Measurements from ENCODE around the gene RAPGEF5.

RAPGEF5 gene

GRCh38 chr7:22333680-22334141 lies 23.2 kb downstream of the RAPGEF5 start:
- no peak overlapping the region for H3K27ac ChIP-seq (replicated peaks)
- DNase-seq (ENCODE audit: low read depth in 1 of 2, low spot score in 1 of 2): no peak
- TF ChIP-seq REST (IDR thresholded peaks at IDR 0.05; ENCODE audit: insufficient replicate concordance, low read depth): no peak
- no peak for TF ChIP-seq GABPA (IDR thresholded peaks at IDR 0.05; ENCODE audit: low read depth)
- no peak for TF ChIP-seq SPI1 (IDR thresholded peaks at IDR 0.05; ENCODE audit: borderline replicate concordance, low read depth)
- TF ChIP-seq POLR2AphosphoS5 (IDR thresholded peaks at IDR 0.05; ENCODE audit: low read depth): no peak
- no peak for TF ChIP-seq CTCF (IDR thresholded peaks at IDR 0.05; ENCODE audit: insufficient read depth, low read length)

GRCh38 chr7:22332461-22332870 lies 24.5 kb downstream of the RAPGEF5 start:
- no peak for TF ChIP-seq SPI1 (IDR thresholded peaks at IDR 0.05; ENCODE audit: borderline replicate concordance, low read depth)
- no peak for TF ChIP-seq REST (IDR thresholded peaks at IDR 0.05; ENCODE audit: insufficient replicate concordance, low read depth)
- TF ChIP-seq CTCF (IDR thresholded peaks at IDR 0.05; ENCODE audit: insufficient read depth, low read length): no peak
- TF ChIP-seq GABPA (IDR thresholded peaks at IDR 0.05; ENCODE audit: low read depth): no peak
- no peak for TF ChIP-seq POLR2AphosphoS5 (IDR thresholded peaks at IDR 0.05; ENCODE audit: low read depth)
- Histone ChIP-seq H3K27ac (replicated peaks) (no peak overlapping the region), H3K4me3 (replicated peaks; ENCODE audit: insufficient read depth, low read length) (no peak overlapping the region), H3K27me3 (ENCODE audit: insufficient read depth, poor library complexity, severe bottlenecking) (no peaks in the 10 kb centered on the region)
- DNase-seq (ENCODE audit: low read depth in 1 of 2, low spot score in 1 of 2): no peak

More at GRCh38 chr7:22333680-22334141, 23.2 kb downstream of the RAPGEF5 start:
- H3K27me3 ChIP-seq (ENCODE audit: insufficient read depth, poor library complexity, severe bottlenecking): no peaks in the 10 kb centered on the region
- no peak overlapping the region for H3K4me3 ChIP-seq (replicated peaks; ENCODE audit: insufficient read depth, low read length)

GRCh38 chr7:22331704-22332103 lies 25.2 kb downstream of the RAPGEF5 start:
- Histone ChIP-seq H3K4me3 (replicated peaks; ENCODE audit: insufficient read depth, low read length) (no peak overlapping the region), H3K27me3 (ENCODE audit: insufficient read depth, poor library complexity, severe bottlenecking) (no peaks in the 10 kb centered on the region)

More at GRCh38 chr7:22331704-22332103, 25.2 kb downstream of the RAPGEF5 start:
- TF ChIP-seq CTCF (IDR thresholded peaks at IDR 0.05; ENCODE audit: insufficient read depth, low read length) (no peak), GABPA (IDR thresholded peaks at IDR 0.05; ENCODE audit: low read depth) (no peak), POLR2AphosphoS5 (IDR thresholded peaks at IDR 0.05; ENCODE audit: low read depth) (no peak), SPI1 (IDR thresholded peaks at IDR 0.05; ENCODE audit: borderline replicate concordance, low read depth) (no peak)
- DNase-seq (ENCODE audit: low read depth in 1 of 2, low spot score in 1 of 2): no peak
- no peak overlapping the region for H3K27ac ChIP-seq (replicated peaks)

All from HL-60 (cell line).